Natural killer cell (primary cell): ENCODE results near the gene AIP. TPM values are rescaled to one million over a fixed set of nuclear protein-coding genes. Genes with fewer than 3 reads are reported as not detected.

Experiments used
- ATAC-seq, 3 donors: fragments of 150-1000 bp in 2 of 3; fragments of 200-7000 bp in 1 of 3; cut with Tn5 transposase; 1 replicate in 1 of 3; 2 replicates in 2 of 3; pipeline ENCODE4 v1.10.0; 2021; ENCODE audit warnings: mild to moderate bottlenecking in 2 of 3, moderate library complexity in 2 of 3
- DNase-seq, 2 donors: peaks; one replicate each; pipeline versions ENCODE4 v3.0.0 to v3.0.0-alpha.2; 2013 to 2021; ENCODE audit warnings: mixed read lengths in 1 of 2
- H3K27ac ChIP-seq: one replicate; pipeline ENCODE4 v1.5.1; 2013; ENCODE audit warnings: mild to moderate bottlenecking, low read length
- H3K27me3 ChIP-seq: one replicate; pipeline ENCODE4 v1.6.1; 2013; ENCODE audit warnings: low read length; ENCODE audit not compliant: control insufficient read depth, insufficient read depth
- H3K36me3 ChIP-seq: one replicate; pipeline ENCODE4 v1.6.1; 2013; ENCODE audit warnings: low read length; ENCODE audit not compliant: control insufficient read depth, insufficient read depth
- H3K4me1 ChIP-seq: one replicate; pipeline ENCODE4 v1.6.1; 2013; ENCODE audit warnings: low read length; ENCODE audit not compliant: control insufficient read depth, insufficient read depth
- H3K4me3 ChIP-seq: one replicate; pipeline ENCODE4 v1.5.1; 2013; ENCODE audit warnings: low read length
- H3K9me3 ChIP-seq: one replicate; pipeline ENCODE4 v1.6.1; 2013; ENCODE audit warnings: low read length; ENCODE audit not compliant: control insufficient read depth, insufficient read depth
- H3K27ac Mint-ChIP-seq, 2 donors: one replicate each; pipeline ENCODE4 v1.8.0; 2022; ENCODE audit warnings: mild to moderate bottlenecking in 2 of 2, mixed read lengths in 2 of 2, moderate library complexity in 1 of 2
- H3K27me3 Mint-ChIP-seq, 2 donors: one replicate each; pipeline ENCODE4 v1.8.0; 2022; ENCODE audit warnings: low read depth in 2 of 2, mixed read lengths in 2 of 2
- H3K36me3 Mint-ChIP-seq: one replicate; pipeline ENCODE4 v1.8.0; 2022; ENCODE audit warnings: mixed read lengths
- H3K4me1 Mint-ChIP-seq, 2 donors: one replicate each; pipeline ENCODE4 v1.8.0; 2022; ENCODE audit warnings: mixed read lengths in 2 of 2
- H3K4me3 Mint-ChIP-seq: one replicate; pipeline ENCODE4 v1.8.0; 2022; ENCODE audit warnings: mild to moderate bottlenecking, moderate library complexity, mixed read lengths
- H3K9me3 Mint-ChIP-seq, 2 donors: one replicate each; pipeline ENCODE4 v1.8.0; 2022; ENCODE audit warnings: mixed read lengths in 2 of 2
- CTCF ChIP-seq: fragments of 200-600 bp; IDR thresholded peaks from one replicate; pipeline ENCODE4 v1.8.0; 2022; ENCODE audit warnings: antibody characterized with exemption
- WGBS: methylation state at CpG from one replicate; pipeline ENCODE4 v1.1.7; 2013; ENCODE audit warnings: missing lambda C conversion rate; ENCODE audit not compliant: insufficient coverage; 5-methylcytosine and 5-hydroxymethylcytosine counted together
- intact Hi-C: fragments of 100-400 bp; cut with micrococcal nuclease; formaldehyde crosslinking; loops from one replicate; pipeline ENCODE4 v1.14.2; 2022
- total RNA-seq, 4 donors: library from RNA; stranded (reverse); fragments of 120-200 nt in 1 of 4; gene quantifications; one replicate each; pipeline versions ENCODE4 v1.2.3 to v1.2.4, GENCODE V29; 2013 to 2022

AIP gene
- total RNA-seq, 3 donors from 2014 or later (not counting 1 experiment from before 2014, with no cell fraction given): 93.3 to 113 (median 98.1) TPM

- Mint-ChIP-seq H3K9me3 (no peaks in the 10 kb centered on the region), H3K27ac (peak overlapping the region; percentile 89 to 91), H3K4me1 (peaks cover 59 to 78% of the 10 kb centered on the region in 2 donors), H3K36me3 (no peaks in the 10 kb centered on the region), H3K4me3 (peak overlapping the region; percentile 81), H3K27me3 (no peaks in the 10 kb centered on the region)
- 86% methylated on average over 28 of the region's 28 CpGs for WGBS
- no peaks in the 10 kb centered on the region for H3K36me3 ChIP-seq
- peaks cover 86% of the 10 kb centered on the region for H3K4me1 ChIP-seq
- peak in 1 of 2 donors; percentile 69 for DNase-seq
- H3K27ac ChIP-seq: no peak overlapping the region
- intact Hi-C loops: no loop called here
- no peaks in the 10 kb centered on the region for H3K27me3 ChIP-seq
- H3K9me3 ChIP-seq: no peaks in the 10 kb centered on the region
- ATAC-seq: no peak
- H3K4me3 ChIP-seq: no peak overlapping the region
- TF ChIP-seq CTCF: no peak
These were observed 41.0 kb upstream of the AIP start for GRCh38 chr11:67441731-67442351.

GRCh38 chr11:67442504-67443404, 40.1 kb upstream of the AIP start:
- Mint-ChIP-seq H3K27me3 (no peaks in the 10 kb centered on the region), H3K4me1 (peaks cover 57 to 76% of the 10 kb centered on the region in 2 donors), H3K27ac (peak overlapping the region; percentile 89 to 91), H3K36me3 (no peaks in the 10 kb centered on the region), H3K9me3 (no peaks in the 10 kb centered on the region), H3K4me3 (peak overlapping the region; percentile 81)
- H3K36me3 ChIP-seq: no peaks in the 10 kb centered on the region
- 66% methylated on average over 45 of the region's 45 CpGs for WGBS
- TF ChIP-seq CTCF: no peak
- H3K27me3 ChIP-seq: no peaks in the 10 kb centered on the region
- H3K9me3 ChIP-seq: no peaks in the 10 kb centered on the region
- peaks cover 91% of the 10 kb centered on the region for H3K4me1 ChIP-seq
- no peak for ATAC-seq
- no peak overlapping the region for H3K4me3 ChIP-seq
- peak overlapping the region; percentile 65 for H3K27ac ChIP-seq
- DNase-seq: peak in 1 of 2 donors; percentile 39
- intact Hi-C loops: no loop called here

GRCh38 chr11:67445515-67445914, 37.3 kb upstream of the AIP start:
- TF ChIP-seq CTCF: no peak
- Histone ChIP-seq H3K27ac (peak overlapping the region; percentile 71), H3K4me1 (peaks cover 74% of the 10 kb centered on the region), H3K9me3 (no peaks in the 10 kb centered on the region), H3K4me3 (no peak overlapping the region), H3K36me3 (no peaks in the 10 kb centered on the region), H3K27me3 (no peaks in the 10 kb centered on the region)
- peak overlapping the region; percentile 87 to 89 for H3K27ac Mint-ChIP-seq
- H3K9me3 Mint-ChIP-seq: no peaks in the 10 kb centered on the region
- ATAC-seq (no peak), DNase-seq (no peak)
- peaks cover 34 to 54% of the 10 kb centered on the region in 2 donors for H3K4me1 Mint-ChIP-seq
- no peaks in the 10 kb centered on the region for H3K36me3 Mint-ChIP-seq
- 95% methylated on average over 4 of the region's 5 CpGs for WGBS
- peak overlapping the region; percentile 89 for H3K4me3 Mint-ChIP-seq
- peaks cover 0 to 2% of the 10 kb centered on the region in 2 donors for H3K27me3 Mint-ChIP-seq
- intact Hi-C loops: no loop called here
